H1 (cell line): ENCODE results near the gene BOLL. TPM values are rescaled to one million over a fixed set of nuclear protein-coding genes. Genes with fewer than 3 reads are reported as not detected.

ENCODE experiments used
- CTCF ChIA-PET: fragments of 300-600 bp; sonication (Branson Sonifier 250); formaldehyde crosslinking; loops from one replicate; lab custom pipeline; 2021; ENCODE audit not compliant: partially characterized antibody; lab: Charles Lee
- POLR2A ChIA-PET: fragments of 300-600 bp; sonication (Branson Sonifier 250); formaldehyde crosslinking; loops from one replicate; lab custom pipeline; 2021; ENCODE audit warnings: inconsistent platforms; ENCODE audit not compliant: partially characterized antibody; lab: Charles Lee
- DNase-seq, 2 experiments: peaks; one replicate each; pipeline versions ENCODE4 v3.0.0 to v3.0.0-alpha.2; 2010 to 2022; ENCODE audit warnings: low spot score in 2 of 2, low read depth in 1 of 2, mixed read lengths in 1 of 2
- FAIRE-seq: peaks from 2 replicates; lab custom pipeline; 2011; peaks lifted over from hg19 to GRCh38; lab: Jason Lieb, UNC
- H2AFZ ChIP-seq: 2 replicates; pipeline ENCODE4 v1.8.1; 2012; ENCODE audit warnings: low read length, inconsistent platforms
- H2AK5ac ChIP-seq: 2 replicates; pipeline ENCODE4 v1.6.1; 2013; ENCODE audit warnings: low read depth, low read length
- H2BK120ac ChIP-seq: replicated peaks from 2 replicates; pipeline ENCODE3; 2013; ENCODE audit warnings: low read depth, low read length, inconsistent platforms
- H2BK12ac ChIP-seq: 2 replicates; pipeline ENCODE4 v1.6.1; 2013; ENCODE audit warnings: low read depth, low read length
- H2BK15ac ChIP-seq: 2 replicates; pipeline ENCODE4 v1.6.1; 2013; ENCODE audit warnings: low read length
- H2BK20ac ChIP-seq: 2 replicates; pipeline ENCODE4 v1.6.1; 2013; ENCODE audit warnings: low read length
- H2BK5ac ChIP-seq: 2 replicates; pipeline ENCODE4 v1.6.1; 2013; ENCODE audit warnings: low read depth, low read length
- H3K14ac ChIP-seq: 2 replicates; pipeline ENCODE4 v1.6.1; 2013; ENCODE audit warnings: inconsistent platforms; ENCODE audit not compliant: insufficient read length
- H3K18ac ChIP-seq: 2 replicates; pipeline ENCODE4 v1.6.1; 2013; ENCODE audit warnings: low read length; ENCODE audit errors: extremely low read depth
- H3K23ac ChIP-seq: 2 replicates; pipeline ENCODE4 v1.6.1; 2013; ENCODE audit warnings: inconsistent platforms; ENCODE audit not compliant: insufficient read length
- H3K23me2 ChIP-seq: 2 replicates; pipeline ENCODE4 v1.6.1; 2013; ENCODE audit warnings: low read depth, low read length
- H3K27ac ChIP-seq: 2 replicates; pipeline ENCODE4 v1.6.1; 2011; ENCODE audit warnings: low read depth, low read length, inconsistent platforms
- H3K27me3 ChIP-seq, 4 experiments: replicated peaks in 1 of 4; 1 replicate in 1 of 4; 2 replicates in 3 of 4; pipeline versions ENCODE4 v1.6.1 to v1.8.1; 2011 to 2013; ENCODE audit warnings: low read length in 3 of 4, mild to moderate bottlenecking in 3 of 4, inconsistent platforms in 2 of 4, mixed read lengths in 2 of 4, moderate library complexity in 1 of 4; ENCODE audit not compliant: control insufficient read depth in 3 of 4, insufficient read depth in 3 of 4; ENCODE audit errors: extremely low read depth in 1 of 4
- H3K36me3 ChIP-seq, 4 experiments: 2 replicates each; pipeline versions ENCODE4 v1.6.1 to v1.8.1; 2011 to 2013; ENCODE audit warnings: mild to moderate bottlenecking in 4 of 4, low read length in 3 of 4, moderate library complexity in 2 of 4, control low read depth in 1 of 4, inconsistent platforms in 1 of 4; ENCODE audit not compliant: insufficient read depth in 4 of 4, control insufficient read depth in 2 of 4
- H3K4ac ChIP-seq: replicated peaks from 2 replicates; pipeline ENCODE3; 2013; ENCODE audit warnings: low read length, low read depth, mixed read lengths, inconsistent platforms; ENCODE audit not compliant: insufficient read length
- H3K4me1 ChIP-seq, 4 experiments: replicated peaks in 1 of 4; 1 replicate in 1 of 4; 2 replicates in 3 of 4; pipeline versions ENCODE4 v1.6.1 to v1.8.1; 2011 to 2013; ENCODE audit warnings: low read length in 3 of 4, inconsistent platforms in 2 of 4, mixed read lengths in 1 of 4; ENCODE audit not compliant: insufficient read depth in 4 of 4, control insufficient read depth in 3 of 4
- H3K4me2 ChIP-seq, 2 experiments: 2 replicates each; pipeline versions ENCODE4 v1.6.1 to v1.8.1; 2011 to 2013; ENCODE audit warnings: low read depth in 2 of 2, low read length in 2 of 2, control low read depth in 1 of 2, inconsistent platforms in 1 of 2, mild to moderate bottlenecking in 1 of 2; ENCODE audit not compliant: insufficient read depth in 1 of 2
- H3K4me3 ChIP-seq, 4 experiments: fragments of 200-600, 300-600 bp in 1 of 4; sonication (generic), shearing (Covaris generic), sonication (Bioruptor Twin) in 1 of 4; 2 replicates each; pipeline versions ENCODE4 v1.5.1 to v1.8.1; 2011 to 2016; ENCODE audit warnings: low read length in 4 of 4, low read depth in 3 of 4, control low read depth in 2 of 4, inconsistent platforms in 2 of 4, mild to moderate bottlenecking in 2 of 4, mixed read lengths in 1 of 4, moderate library complexity in 1 of 4; ENCODE audit not compliant: insufficient read depth in 2 of 4; ENCODE audit errors: extremely low read depth in 1 of 4
- H3K56ac ChIP-seq: replicated peaks from 2 replicates; pipeline ENCODE3; 2013; ENCODE audit warnings: low read depth, mild to moderate bottlenecking, mixed read lengths, low read length, inconsistent platforms; ENCODE audit not compliant: insufficient read length
- H3K79me1 ChIP-seq: 2 replicates; pipeline ENCODE4 v1.6.1; 2013; ENCODE audit warnings: low read depth, low read length, control low read depth
- H3K79me2 ChIP-seq, 2 experiments: 2 replicates each; pipeline versions ENCODE4 v1.6.1 to v1.8.1; 2012 to 2013; ENCODE audit warnings: low read length in 2 of 2, mild to moderate bottlenecking in 2 of 2, inconsistent platforms in 1 of 2; ENCODE audit not compliant: insufficient read depth in 2 of 2, control insufficient read depth in 1 of 2
- H3K9ac ChIP-seq, 4 experiments: replicated peaks in 1 of 4; 1 replicate in 1 of 4; 2 replicates in 3 of 4; pipeline versions ENCODE4 v1.6.1 to v1.8.1; 2011 to 2013; ENCODE audit warnings: low read depth in 3 of 4, low read length in 3 of 4, control low read depth in 2 of 4, mild to moderate bottlenecking in 2 of 4, moderate library complexity in 2 of 4, inconsistent platforms in 1 of 4; ENCODE audit errors: extremely low read depth in 1 of 4
- H3K9me3 ChIP-seq, 2 experiments: 2 replicates each; pipeline versions ENCODE4 v1.6.1 to v1.8.1; 2012 to 2013; ENCODE audit warnings: mild to moderate bottlenecking in 2 of 2, moderate library complexity in 2 of 2, control low read depth in 1 of 2, inconsistent platforms in 1 of 2, low read depth in 1 of 2, low read length in 1 of 2, mixed read lengths in 1 of 2; ENCODE audit not compliant: insufficient read depth in 2 of 2
- H4K20me1 ChIP-seq, 2 experiments: replicated peaks in 1 of 2; 2 replicates each; pipeline versions ENCODE3 to v1.8.1; 2011 to 2013; ENCODE audit warnings: inconsistent platforms in 2 of 2, low read length in 2 of 2, mild to moderate bottlenecking in 1 of 2; ENCODE audit not compliant: insufficient read depth in 2 of 2, control insufficient read depth in 1 of 2
- H4K5ac ChIP-seq: 2 replicates; pipeline ENCODE4 v1.6.1; 2013; ENCODE audit warnings: low read length, low read depth, mixed read lengths, inconsistent platforms; ENCODE audit not compliant: insufficient read length
- H4K8ac ChIP-seq: 2 replicates; pipeline ENCODE4 v1.8.0; 2013; ENCODE audit warnings: mild to moderate bottlenecking, moderate library complexity, low read length, inconsistent platforms; ENCODE audit not compliant: insufficient read depth; ENCODE audit errors: extremely low read depth
- H4K91ac ChIP-seq: replicated peaks from 2 replicates; pipeline ENCODE3; 2013; ENCODE audit warnings: low read length, mixed read lengths, inconsistent platforms; ENCODE audit not compliant: insufficient read length
- JUND ChIP-seq: IDR thresholded peaks from 2 replicates; pipeline ENCODE4 v1.6.1; 2011; ENCODE audit warnings: mild to moderate bottlenecking, improper control_type of control experiment, low read length
- polyA plus RNA-seq, 7 experiments: library from polyadenylated mRNA; depleted of rRNA in 3 of 7; stranded (reverse) in 5 of 7; unstranded in 2 of 7; fragments of >200 nt in 5 of 7; fragments of 200-250 nt in 2 of 7; gene quantifications; 1 replicate in 5 of 7; 2 replicates in 1 of 7; 4 replicates in 1 of 7; pipeline versions ENCODE4 v1.2.1 to v1.2.3, GENCODE V29; 2011 to 2013; ENCODE audit warnings: missing spikeins in 2 of 7, mixed read lengths in 2 of 7
- total RNA-seq: library from RNA; stranded (reverse); fragmentation: NEBNext Ultra II Directional; extraction: Animal tissue kit (Norgen Biotek cat#: 25700); gene quantifications from 2 replicates; pipeline ENCODE4 v1.2.1, GENCODE V29; 2021
- TF ChIP-seq, protein P1 (sequence below): IDR thresholded peaks from 2 replicates; pipeline ENCODE4 v1.6.1; 2012; ENCODE audit warnings: inconsistent platforms

BOLL gene
- total and polyA plus RNA-seq, 2 of the 8 experiments (the other 6 are each of a cell fraction or from before 2014, with no cell fraction given): not detected

- TF ChIP-seq JUND: no peak
- TF ChIP-seq, protein P1, sequence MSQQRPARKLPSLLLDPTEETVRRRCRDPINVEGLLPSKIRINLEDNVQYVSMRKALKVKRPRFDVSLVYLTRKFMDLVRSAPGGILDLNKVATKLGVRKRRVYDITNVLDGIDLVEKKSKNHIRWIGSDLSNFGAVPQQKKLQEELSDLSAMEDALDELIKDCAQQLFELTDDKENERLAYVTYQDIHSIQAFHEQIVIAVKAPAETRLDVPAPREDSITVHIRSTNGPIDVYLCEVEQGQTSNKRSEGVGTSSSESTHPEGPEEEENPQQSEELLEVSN: no peak
- no peak overlapping the region for H4K5ac ChIP-seq
- H2BK20ac ChIP-seq: no peak overlapping the region
- no peak overlapping the region for H3K4ac ChIP-seq
- H3K79me2 ChIP-seq: no peaks in the 10 kb centered on the region
- POLR2A ChIA-PET: no interaction called here
- H3K27me3 ChIP-seq: no peaks in the 10 kb centered on the region
- H2BK15ac ChIP-seq: no peak overlapping the region
- H2AK5ac ChIP-seq: no peak overlapping the region
- no peaks in the 10 kb centered on the region for H3K4me1 ChIP-seq
- H2BK120ac ChIP-seq: no peak overlapping the region
- no peaks in the 10 kb centered on the region for H3K79me1 ChIP-seq
- FAIRE-seq (no peak), DNase-seq (no peak)
- H3K4me3 ChIP-seq: no peak overlapping the region
- no peak overlapping the region for H4K8ac ChIP-seq
- no peak overlapping the region for H2BK12ac ChIP-seq
- H3K23ac ChIP-seq: no peak overlapping the region
- no peaks in the 10 kb centered on the region for H3K36me3 ChIP-seq
- H3K4me2 ChIP-seq: no peak overlapping the region
- H3K56ac ChIP-seq: no peak overlapping the region
- H4K91ac ChIP-seq: no peak overlapping the region
- no peak overlapping the region for H2AFZ ChIP-seq
- no peak overlapping the region for H3K18ac ChIP-seq
- no peaks in the 10 kb centered on the region for H4K20me1 ChIP-seq
- H3K23me2 ChIP-seq: no peaks in the 10 kb centered on the region
- CTCF ChIA-PET: interaction anchor here (1.5 to 2.0 kb wide), 3 partner anchors 9 to 501 kb away, joined by 3 to 4 read pairs (median 3); no protein-coding TSS in a partner anchor
- no peak overlapping the region for H2BK5ac ChIP-seq
- H3K27ac ChIP-seq: no peak overlapping the region
- no peaks in the 10 kb centered on the region for H3K9me3 ChIP-seq
- no peak overlapping the region for H3K14ac ChIP-seq
- H3K9ac ChIP-seq: no peak overlapping the region
Observed at GRCh38 chr2:197795277-197795676, 10.2 kb upstream of the BOLL start.
